ENCODE data around the gene STXBP6. TPM values are rescaled to one million over a fixed set of nuclear protein-coding genes. Genes with fewer than 3 reads are reported as not detected.

STXBP6 gene
- total RNA-seq, 1 experiment from 2014 or later: not detected

DNA sequence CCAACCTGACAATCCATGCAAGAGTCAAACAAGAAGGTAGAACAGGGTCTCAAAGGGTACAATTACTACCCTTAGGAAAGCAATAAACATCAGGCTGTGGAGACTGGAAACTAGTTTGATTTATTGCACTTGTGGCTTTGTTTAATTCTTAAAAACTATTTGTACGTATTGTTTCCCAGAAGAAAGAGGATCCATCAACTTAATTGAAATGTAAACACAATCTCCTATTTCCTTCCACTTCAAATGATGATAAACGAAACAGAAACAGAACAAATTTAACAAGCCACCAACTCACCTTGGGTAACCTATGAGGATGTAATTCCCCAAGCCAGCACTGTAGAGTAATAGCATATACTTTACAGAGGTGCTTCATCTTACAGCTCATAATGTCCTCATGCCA, 8.0 kb downstream of the STXBP6 start:
- TF ChIP-seq, protein P1, sequence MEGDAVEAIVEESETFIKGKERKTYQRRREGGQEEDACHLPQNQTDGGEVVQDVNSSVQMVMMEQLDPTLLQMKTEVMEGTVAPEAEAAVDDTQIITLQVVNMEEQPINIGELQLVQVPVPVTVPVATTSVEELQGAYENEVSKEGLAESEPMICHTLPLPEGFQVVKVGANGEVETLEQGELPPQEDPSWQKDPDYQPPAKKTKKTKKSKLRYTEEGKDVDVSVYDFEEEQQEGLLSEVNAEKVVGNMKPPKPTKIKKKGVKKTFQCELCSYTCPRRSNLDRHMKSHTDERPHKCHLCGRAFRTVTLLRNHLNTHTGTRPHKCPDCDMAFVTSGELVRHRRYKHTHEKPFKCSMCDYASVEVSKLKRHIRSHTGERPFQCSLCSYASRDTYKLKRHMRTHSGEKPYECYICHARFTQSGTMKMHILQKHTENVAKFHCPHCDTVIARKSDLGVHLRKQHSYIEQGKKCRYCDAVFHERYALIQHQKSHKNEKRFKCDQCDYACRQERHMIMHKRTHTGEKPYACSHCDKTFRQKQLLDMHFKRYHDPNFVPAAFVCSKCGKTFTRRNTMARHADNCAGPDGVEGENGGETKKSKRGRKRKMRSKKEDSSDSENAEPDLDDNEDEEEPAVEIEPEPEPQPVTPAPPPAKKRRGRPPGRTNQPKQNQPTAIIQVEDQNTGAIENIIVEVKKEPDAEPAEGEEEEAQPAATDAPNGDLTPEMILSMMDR (IDR thresholded peaks at IDR 0.05): no peak
- TF ChIP-seq, protein P2, sequence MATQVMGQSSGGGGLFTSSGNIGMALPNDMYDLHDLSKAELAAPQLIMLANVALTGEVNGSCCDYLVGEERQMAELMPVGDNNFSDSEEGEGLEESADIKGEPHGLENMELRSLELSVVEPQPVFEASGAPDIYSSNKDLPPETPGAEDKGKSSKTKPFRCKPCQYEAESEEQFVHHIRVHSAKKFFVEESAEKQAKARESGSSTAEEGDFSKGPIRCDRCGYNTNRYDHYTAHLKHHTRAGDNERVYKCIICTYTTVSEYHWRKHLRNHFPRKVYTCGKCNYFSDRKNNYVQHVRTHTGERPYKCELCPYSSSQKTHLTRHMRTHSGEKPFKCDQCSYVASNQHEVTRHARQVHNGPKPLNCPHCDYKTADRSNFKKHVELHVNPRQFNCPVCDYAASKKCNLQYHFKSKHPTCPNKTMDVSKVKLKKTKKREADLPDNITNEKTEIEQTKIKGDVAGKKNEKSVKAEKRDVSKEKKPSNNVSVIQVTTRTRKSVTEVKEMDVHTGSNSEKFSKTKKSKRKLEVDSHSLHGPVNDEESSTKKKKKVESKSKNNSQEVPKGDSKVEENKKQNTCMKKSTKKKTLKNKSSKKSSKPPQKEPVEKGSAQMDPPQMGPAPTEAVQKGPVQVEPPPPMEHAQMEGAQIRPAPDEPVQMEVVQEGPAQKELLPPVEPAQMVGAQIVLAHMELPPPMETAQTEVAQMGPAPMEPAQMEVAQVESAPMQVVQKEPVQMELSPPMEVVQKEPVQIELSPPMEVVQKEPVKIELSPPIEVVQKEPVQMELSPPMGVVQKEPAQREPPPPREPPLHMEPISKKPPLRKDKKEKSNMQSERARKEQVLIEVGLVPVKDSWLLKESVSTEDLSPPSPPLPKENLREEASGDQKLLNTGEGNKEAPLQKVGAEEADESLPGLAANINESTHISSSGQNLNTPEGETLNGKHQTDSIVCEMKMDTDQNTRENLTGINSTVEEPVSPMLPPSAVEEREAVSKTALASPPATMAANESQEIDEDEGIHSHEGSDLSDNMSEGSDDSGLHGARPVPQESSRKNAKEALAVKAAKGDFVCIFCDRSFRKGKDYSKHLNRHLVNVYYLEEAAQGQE (IDR thresholded peaks at IDR 0.05; ENCODE audit: insufficient read depth in 1 of 2, low read depth in 2 of 2, low read length in 1 of 2): no peak
- no peak for TF ChIP-seq TCF7L2 (IDR thresholded peaks at IDR 0.05; ENCODE audit: low read depth, low read length)
- TF ChIP-seq SIN3A (IDR thresholded peaks at IDR 0.05; ENCODE audit: borderline replicate concordance, insufficient read depth, low read depth, low read length): no peak
- no peak for TF ChIP-seq POLR2AphosphoS5 (IDR thresholded peaks at IDR 0.05; ENCODE audit: low read depth, low read length)
- in situ Hi-C loops (cut with HindIII; ENCODE audit: low pct_unique_long_range_greater_than_20kb, low sequenced_read_pairs) (no loop called here), intact Hi-C loops (cut with micrococcal nuclease; ENCODE audit: unreplicated experiment) (loop anchor here (10.0 kb wide), 1 partner anchor 237 kb away; no protein-coding TSS in a partner anchor)
- Histone ChIP-seq H3K27me3 (ENCODE audit: control insufficient read depth, insufficient read depth, low read length) (no peaks in the 10 kb centered on the region), H3K4me1 (ENCODE audit: control insufficient read depth, insufficient read depth, low read length) (no peaks in the 10 kb centered on the region), H3K4me3 (ENCODE audit: low read depth in 2 of 2, low read length in 2 of 2) (no peak overlapping the region), H3K36me3 (ENCODE audit: control insufficient read depth, insufficient read depth, low read length) (no peaks in the 10 kb centered on the region), H3K27ac (ENCODE audit: low read length) (no peak overlapping the region), H3K9me3 (ENCODE audit: control insufficient read depth, insufficient read depth, low read depth, low read length) (no peaks in the 10 kb centered on the region)
- no TSS peak for BruUV-seq (replicated peaks)
- POLR2A ChIA-PET: no interaction called here
- CTCF ChIA-PET: no interaction called here
- DNase-seq (ENCODE audit: low read depth, low spot score) (no peak), ATAC-seq (no peak)

DNA sequence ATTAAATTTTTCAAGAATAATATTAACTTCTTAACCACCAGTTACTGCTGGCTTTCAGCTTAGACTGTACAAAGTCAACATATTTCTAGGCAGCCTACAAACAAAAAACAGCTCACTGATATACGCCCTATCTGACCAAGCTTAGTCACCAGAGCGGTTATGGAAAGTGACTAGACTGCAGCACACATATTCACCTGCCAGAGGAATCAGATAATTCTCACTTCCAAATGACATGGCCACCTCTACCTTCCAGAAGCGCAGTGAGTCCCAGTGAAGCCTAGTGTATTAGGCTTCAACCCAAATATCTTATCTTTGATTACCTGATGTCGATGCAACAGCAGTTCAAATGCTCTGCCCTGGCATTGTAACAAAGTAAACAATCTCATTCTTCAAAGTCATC, 8.5 kb downstream of the STXBP6 start:
- in situ Hi-C loops (cut with HindIII; ENCODE audit: low pct_unique_long_range_greater_than_20kb, low sequenced_read_pairs): no loop called here
- TF ChIP-seq POLR2AphosphoS5 (IDR thresholded peaks at IDR 0.05; ENCODE audit: low read depth, low read length) (no peak), TCF7L2 (IDR thresholded peaks at IDR 0.05; ENCODE audit: low read depth, low read length) (no peak), SIN3A (IDR thresholded peaks at IDR 0.05; ENCODE audit: borderline replicate concordance, insufficient read depth, low read depth, low read length) (no peak)
- TF ChIP-seq, protein P1 (IDR thresholded peaks at IDR 0.05): no peak
- TF ChIP-seq, protein P2 (IDR thresholded peaks at IDR 0.05; ENCODE audit: insufficient read depth in 1 of 2, low read depth in 2 of 2, low read length in 1 of 2): no peak
- CTCF ChIA-PET: no interaction called here

More for the DNA sequence above, 8.5 kb downstream of the STXBP6 start:
- POLR2A ChIA-PET: no interaction called here
- intact Hi-C loops (cut with micrococcal nuclease; ENCODE audit: unreplicated experiment): loop anchor here (10.0 kb wide), 1 partner anchor 237 kb away; no protein-coding TSS in a partner anchor
- no peaks in the 10 kb centered on the region for H3K36me3 ChIP-seq (ENCODE audit: control insufficient read depth, insufficient read depth, low read length)
- ATAC-seq (no peak), DNase-seq (ENCODE audit: low read depth, low spot score) (no peak)
- BruUV-seq (replicated peaks): no TSS peak
- no peaks in the 10 kb centered on the region for H3K27me3 ChIP-seq (ENCODE audit: control insufficient read depth, insufficient read depth, low read length)
- no peak overlapping the region for H3K27ac ChIP-seq (ENCODE audit: low read length)
- H3K4me3 ChIP-seq (ENCODE audit: low read depth in 2 of 2, low read length in 2 of 2): no peak overlapping the region
- no peaks in the 10 kb centered on the region for H3K9me3 ChIP-seq (ENCODE audit: control insufficient read depth, insufficient read depth, low read depth, low read length)
- H3K4me1 ChIP-seq (ENCODE audit: control insufficient read depth, insufficient read depth, low read length): no peaks in the 10 kb centered on the region
